ENCODE results near the gene RAE1.
A peak's percentile ranks its signal among the peaks of the same experiment; 100 is the strongest.

The RAE1 gene

GRCh38 chr20:57351042-57351783, at the start of gene RAE1:
RAE1 (plus strand) TSS chr20:57351255; CDS start chr20:57354039, 2,784 bp downstream.
- TF ChIP-seq MAX (IDR thresholded peaks at IDR 0.05) (peak; percentile 89), NFIC (IDR thresholded peaks at IDR 0.05) (no peak; the same call in 1 of the 2 replicates), EGR1 (IDR thresholded peaks at IDR 0.05) (no peak), YY1 (IDR thresholded peaks at IDR 0.05; ENCODE audit: low read depth) (peak; percentile 77), TAF1 (IDR thresholded peaks at IDR 0.05; ENCODE audit: low read depth) (peak; percentile 74), CREB1 (IDR thresholded peaks at IDR 0.05; ENCODE audit: low read depth) (no peak), EP300 (IDR thresholded peaks at IDR 0.05; ENCODE audit: borderline replicate concordance) (no peak)

GRCh38 chr20:57306747-57307146, 44.3 kb upstream of the RAE1 start:
- no peak for TF ChIP-seq CREB1 (IDR thresholded peaks at IDR 0.05; ENCODE audit: low read depth)
- no peak for TF ChIP-seq USF1 (IDR thresholded peaks at IDR 0.05)
- TF ChIP-seq FOXM1 (IDR thresholded peaks at IDR 0.05; ENCODE audit: borderline replicate concordance, low read depth) = no peak
- no peak for TF ChIP-seq REST (IDR thresholded peaks at IDR 0.05; ENCODE audit: low read depth)
- no peak for TF ChIP-seq NFIC (IDR thresholded peaks at IDR 0.05)
- no peak for TF ChIP-seq TCF12 (IDR thresholded peaks at IDR 0.05; ENCODE audit: low read depth)
- TF ChIP-seq ZBTB7A (IDR thresholded peaks at IDR 0.05; ENCODE audit: low read depth) = no peak
- TF ChIP-seq TEAD4 (IDR thresholded peaks at IDR 0.05) = no peak
- no peak for TF ChIP-seq TAF1 (IDR thresholded peaks at IDR 0.05; ENCODE audit: low read depth)
- no peak for TF ChIP-seq RAD21 (IDR thresholded peaks at IDR 0.05; ENCODE audit: low read depth)
- TF ChIP-seq YY1 (IDR thresholded peaks at IDR 0.05; ENCODE audit: low read depth) = no peak
- TF ChIP-seq CEBPB (IDR thresholded peaks at IDR 0.05) = no peak
- no peak for TF ChIP-seq EP300 (IDR thresholded peaks at IDR 0.05; ENCODE audit: borderline replicate concordance)
- TF ChIP-seq MAX (IDR thresholded peaks at IDR 0.05) = no peak

GRCh38 chr20:57308451-57309271, 42.4 kb upstream of the RAE1 start:
- TF ChIP-seq USF1 (IDR thresholded peaks at IDR 0.05) (no peak), FOXM1 (IDR thresholded peaks at IDR 0.05; ENCODE audit: borderline replicate concordance, low read depth) (no peak), YY1 (IDR thresholded peaks at IDR 0.05; ENCODE audit: low read depth) (no peak), EGR1 (IDR thresholded peaks at IDR 0.05) (no peak), CREB1 (IDR thresholded peaks at IDR 0.05; ENCODE audit: low read depth) (no peak), CEBPB (IDR thresholded peaks at IDR 0.05) (no peak), EP300 (IDR thresholded peaks at IDR 0.05; ENCODE audit: borderline replicate concordance) (no peak), TEAD4 (IDR thresholded peaks at IDR 0.05) (no peak), MAX (IDR thresholded peaks at IDR 0.05) (no peak), NFIC (IDR thresholded peaks at IDR 0.05) (no peak)

GRCh38 chr20:57309544-57310115, 41.4 kb upstream of the RAE1 start:
- TF ChIP-seq REST (IDR thresholded peaks at IDR 0.05; ENCODE audit: low read depth) (no peak), ZBTB7A (IDR thresholded peaks at IDR 0.05; ENCODE audit: low read depth) (no peak), TCF12 (IDR thresholded peaks at IDR 0.05; ENCODE audit: low read depth) (no peak), MAX (IDR thresholded peaks at IDR 0.05) (no peak), NFIC (IDR thresholded peaks at IDR 0.05) (no peak), USF1 (IDR thresholded peaks at IDR 0.05) (no peak), TAF1 (IDR thresholded peaks at IDR 0.05; ENCODE audit: low read depth) (no peak), RAD21 (IDR thresholded peaks at IDR 0.05; ENCODE audit: low read depth) (no peak), FOXM1 (IDR thresholded peaks at IDR 0.05; ENCODE audit: borderline replicate concordance, low read depth) (no peak)
